Stimulated activated CD4-positive, alpha-beta T cell treated with anti-CD3 and anti-CD28 coated beads, Interleukin-4, amount 100 ng/mL, for 48 hours (primary cell): ENCODE results near the gene LARGE1.
"Not testable (repeated sequence)": the region's sequence is repeated elsewhere in the genome, so short reads cannot be mapped to it uniquely, and the experiment has no call there.

Source experiments
- DNase-seq, 2 donors: peaks; one replicate each; pipeline ENCODE4 v3.0.0-alpha.2; 2020; ENCODE audit warnings: low read depth in 2 of 2

Gene LARGE1

DNA sequence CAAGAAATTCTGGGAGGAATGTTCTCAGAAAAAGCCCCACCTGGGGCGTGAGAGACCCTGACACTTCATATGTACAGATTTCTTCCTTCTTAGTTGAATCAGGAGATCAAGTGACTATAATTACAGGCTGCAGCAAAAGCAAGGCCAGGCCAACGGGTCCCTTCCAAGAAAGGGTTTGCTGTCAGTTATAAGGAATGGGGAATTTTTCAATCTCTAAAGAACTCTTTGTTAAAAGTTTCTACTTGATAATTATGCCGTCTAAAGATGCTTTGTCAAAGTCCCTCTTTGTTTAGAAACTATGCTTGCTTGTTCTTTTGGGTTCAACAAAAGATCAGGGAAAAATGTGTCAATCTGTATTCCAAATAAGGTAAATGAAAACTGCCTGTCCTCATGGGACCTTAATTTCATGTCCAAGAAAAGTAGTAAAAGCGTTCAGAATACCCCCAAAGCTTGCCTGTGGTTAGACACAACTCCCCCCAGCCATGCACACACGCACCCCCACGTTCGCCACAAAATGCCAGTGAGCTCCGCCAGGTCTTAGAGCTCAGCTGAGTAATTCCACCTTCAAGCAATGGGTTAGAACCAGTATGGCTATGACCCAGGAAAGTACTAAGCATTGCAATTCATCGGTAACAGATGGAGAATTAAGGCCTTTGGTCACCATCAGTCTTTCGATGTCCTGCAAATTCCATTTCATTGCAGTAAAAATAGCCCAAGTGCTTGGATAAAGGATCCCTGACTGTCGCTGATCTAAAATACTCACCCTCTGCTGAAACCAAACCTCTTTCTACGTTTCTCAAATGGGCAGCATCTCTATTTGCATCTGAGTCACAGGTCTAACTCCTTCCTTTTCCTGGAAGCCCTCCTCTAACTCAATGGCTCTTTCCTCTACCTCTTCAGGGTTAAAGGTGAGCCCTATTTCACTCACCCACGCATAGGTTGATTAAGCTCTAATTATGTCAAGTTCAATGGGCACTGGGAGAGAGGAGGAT is 442.9 kb downstream of the LARGE1 start:
- DNase-seq = no peak

DNA sequence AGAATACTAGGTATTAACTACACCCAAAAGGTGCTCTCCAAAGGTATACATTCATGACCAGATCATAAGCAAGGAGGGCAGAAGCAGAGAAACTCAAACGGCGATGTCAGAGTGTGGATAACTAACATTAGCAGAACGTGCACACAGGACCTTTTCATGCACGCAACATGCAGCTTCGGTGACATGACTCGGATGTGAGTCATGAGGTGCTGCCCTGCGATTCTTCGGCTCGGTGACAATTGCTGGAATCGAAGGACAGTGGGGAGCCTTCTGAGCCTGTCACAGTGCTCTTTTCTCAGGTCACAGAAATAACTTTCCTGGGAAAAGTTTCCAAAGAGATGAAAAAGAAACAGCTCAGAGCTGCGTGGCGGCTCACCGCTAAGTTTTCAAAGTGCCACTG is 443.6 kb downstream of the LARGE1 start:
- no peak for DNase-seq

DNA sequence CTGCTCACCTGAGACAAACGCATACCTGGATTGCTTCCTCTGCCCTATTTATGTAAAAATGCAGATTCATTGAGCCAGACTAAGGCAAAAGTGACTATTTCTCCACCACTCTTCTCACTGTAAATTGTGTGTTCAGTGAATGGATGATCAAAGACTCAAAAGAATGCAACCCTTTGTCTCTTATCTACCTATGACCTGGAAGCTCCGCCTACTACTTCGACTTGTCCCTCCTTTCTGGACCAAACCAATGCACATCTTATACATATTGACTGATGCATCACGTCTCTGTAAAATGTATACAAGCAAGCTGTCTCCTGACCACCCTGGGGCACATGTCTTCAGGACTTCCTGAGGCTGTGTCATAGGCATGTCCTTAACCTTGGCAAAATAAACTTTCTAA is 444.1 kb downstream of the LARGE1 start:
- no peak for DNase-seq

DNA sequence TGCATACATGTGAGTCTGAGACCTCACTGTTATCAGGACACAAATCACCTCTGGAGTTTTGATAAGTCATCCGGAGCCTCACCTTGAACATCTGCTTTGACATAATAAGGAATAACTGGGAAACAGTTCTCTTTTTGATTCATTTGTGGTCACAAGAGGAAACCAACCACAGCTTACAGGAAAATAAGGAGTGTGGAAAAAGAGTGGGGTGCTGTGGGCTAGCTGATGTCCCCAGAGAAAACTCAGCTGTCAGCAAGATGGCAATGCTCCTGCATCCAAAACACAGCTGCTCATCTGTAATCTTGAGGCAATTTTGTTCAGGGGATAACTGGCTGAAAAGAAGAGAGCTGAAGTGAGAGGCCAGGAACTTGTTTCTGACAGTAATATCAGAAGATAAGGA is 445.7 kb downstream of the LARGE1 start:
- no peak for DNase-seq

DNA sequence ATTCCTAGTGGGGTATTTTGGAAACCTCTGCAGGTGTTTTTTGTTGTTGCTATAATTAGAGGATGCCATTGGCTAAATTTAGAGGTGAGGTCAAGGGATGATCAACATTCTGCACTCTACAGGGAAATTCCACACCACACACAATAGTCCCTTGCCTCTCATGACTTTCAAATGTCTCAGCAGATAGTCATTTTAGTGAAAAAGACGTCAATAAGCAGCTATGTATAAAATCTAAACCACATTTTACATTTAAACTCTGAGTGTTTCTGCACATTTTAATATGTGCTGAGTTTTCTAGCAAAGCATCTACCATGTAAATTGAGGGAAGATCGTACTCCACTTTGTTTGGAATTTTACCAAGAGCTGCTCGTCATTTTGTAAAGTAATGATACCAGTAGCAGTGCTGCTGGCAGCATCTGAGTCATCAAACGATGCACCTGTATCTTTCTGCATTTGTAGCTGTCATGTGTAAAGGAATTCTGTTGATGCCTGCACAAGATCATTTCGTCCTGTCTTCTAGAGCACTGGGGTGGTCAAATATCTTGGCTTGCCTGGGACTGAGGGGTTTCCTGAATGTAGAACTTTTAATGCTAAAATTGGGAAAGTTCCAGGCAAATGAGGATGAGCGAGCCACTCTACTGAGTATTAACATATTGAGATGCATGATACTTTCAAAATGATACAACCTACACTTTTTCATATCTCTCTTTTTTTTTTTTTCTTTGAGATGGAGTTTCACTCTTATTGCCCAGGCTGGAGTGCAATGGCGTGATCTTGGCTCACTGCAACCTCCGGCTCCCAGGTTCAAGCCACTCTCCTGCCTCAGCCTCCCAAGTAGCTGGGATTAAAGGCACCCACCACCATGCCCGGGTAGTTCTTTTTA is 447.6 kb downstream of the LARGE1 start:
- no peak for DNase-seq

DNA sequence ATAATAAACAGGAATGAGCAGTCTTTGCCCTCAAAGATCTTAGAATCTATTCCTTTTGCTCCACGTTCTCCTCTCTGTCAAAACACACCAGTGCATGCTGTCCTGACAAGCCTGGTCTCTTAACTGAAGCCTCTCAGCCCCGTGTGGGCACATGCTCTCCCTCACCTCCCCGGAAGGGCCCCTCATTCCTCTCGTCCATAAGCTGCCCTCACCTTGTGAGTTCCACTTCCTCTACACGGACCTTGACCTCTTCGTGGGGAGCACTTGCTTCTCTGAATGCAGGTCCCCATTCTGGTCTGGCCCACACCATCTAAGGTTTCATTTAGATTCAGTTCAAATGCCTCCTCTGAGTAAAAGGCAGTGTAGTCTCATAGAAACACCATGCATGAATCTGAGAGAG is 449.8 kb downstream of the LARGE1 start:
- DNase-seq = no peak

DNA sequence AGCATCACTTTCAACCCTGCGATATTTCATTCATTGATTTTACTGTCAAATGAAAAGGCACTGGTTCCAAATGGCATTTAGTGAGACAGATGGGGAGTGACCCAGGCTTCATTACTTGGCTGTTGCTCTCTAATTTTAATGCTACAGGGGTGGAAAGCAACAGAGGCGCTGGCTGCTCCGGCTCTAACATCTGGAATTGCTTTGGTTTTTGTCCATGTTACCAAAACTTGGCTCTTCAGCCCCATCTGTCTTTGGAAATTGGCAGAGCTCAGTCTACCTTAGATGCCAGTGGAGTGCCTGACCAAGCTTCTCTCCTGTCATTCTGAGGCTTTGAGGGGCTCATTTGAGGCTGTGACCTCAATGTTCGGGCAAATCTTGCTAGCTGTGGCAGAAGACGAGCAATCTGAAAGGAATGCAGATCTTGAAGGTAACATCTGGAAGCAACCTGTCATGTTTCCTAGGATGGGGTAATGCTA is 452.6 kb downstream of the LARGE1 start:
- DNase-seq = no peak

DNA sequence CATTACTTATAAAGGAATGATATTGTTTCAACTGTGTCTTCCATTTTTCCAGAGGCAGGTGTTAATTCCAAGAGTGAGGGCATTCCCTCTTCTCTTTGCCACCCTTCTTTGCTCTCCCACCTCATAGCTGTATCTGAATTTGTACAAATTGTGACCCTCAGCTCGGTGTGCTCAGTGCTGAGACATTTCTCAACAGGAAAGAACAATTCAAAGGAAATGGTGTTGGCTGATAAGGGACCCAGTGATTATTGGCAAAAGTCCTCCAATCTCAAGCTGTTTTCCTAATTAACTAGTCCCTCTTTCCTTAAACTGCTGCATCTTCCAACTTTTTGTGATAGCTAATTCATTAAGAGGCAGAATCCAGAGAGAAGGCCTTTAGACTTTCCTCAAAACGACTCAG is 453.2 kb downstream of the LARGE1 start:
- no peak for DNase-seq

DNA sequence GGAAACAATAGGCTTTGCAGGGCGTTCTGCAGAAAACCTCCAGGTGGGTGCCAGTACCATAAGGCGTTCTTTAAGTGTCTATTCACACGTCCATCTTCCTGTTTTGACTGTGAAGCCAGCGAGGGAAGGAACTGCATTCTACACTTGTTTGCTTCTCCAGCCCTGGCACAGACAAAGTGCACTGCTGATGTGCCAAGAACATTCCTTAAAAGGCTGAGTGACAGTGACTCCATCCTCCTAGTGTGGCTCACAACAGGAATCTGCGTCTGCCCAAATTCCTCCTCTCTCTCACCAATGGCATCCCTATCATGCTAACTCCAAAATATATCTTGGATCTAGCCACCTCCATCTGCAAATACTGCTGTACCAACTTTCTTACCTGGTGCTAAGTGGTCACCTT is 454.7 kb downstream of the LARGE1 start:
- DNase-seq = no peak

DNA sequence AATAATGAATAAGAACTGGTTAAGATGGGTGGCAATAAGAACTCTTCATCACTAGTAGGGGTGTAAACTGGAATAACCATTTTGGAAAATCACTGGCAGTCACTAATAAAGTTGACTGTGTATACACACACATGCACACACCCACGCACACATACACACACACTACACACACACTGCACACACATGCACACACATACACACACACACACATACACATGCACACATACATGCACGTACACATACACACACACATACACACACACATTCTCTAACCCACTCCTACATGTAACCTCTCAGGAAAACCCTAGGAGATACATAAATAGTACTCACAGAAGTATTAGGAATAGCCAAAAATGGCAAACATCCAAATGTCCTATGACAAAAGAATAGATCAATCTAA is 455.6 kb downstream of the LARGE1 start:
- DNase-seq = no peak

DNA sequence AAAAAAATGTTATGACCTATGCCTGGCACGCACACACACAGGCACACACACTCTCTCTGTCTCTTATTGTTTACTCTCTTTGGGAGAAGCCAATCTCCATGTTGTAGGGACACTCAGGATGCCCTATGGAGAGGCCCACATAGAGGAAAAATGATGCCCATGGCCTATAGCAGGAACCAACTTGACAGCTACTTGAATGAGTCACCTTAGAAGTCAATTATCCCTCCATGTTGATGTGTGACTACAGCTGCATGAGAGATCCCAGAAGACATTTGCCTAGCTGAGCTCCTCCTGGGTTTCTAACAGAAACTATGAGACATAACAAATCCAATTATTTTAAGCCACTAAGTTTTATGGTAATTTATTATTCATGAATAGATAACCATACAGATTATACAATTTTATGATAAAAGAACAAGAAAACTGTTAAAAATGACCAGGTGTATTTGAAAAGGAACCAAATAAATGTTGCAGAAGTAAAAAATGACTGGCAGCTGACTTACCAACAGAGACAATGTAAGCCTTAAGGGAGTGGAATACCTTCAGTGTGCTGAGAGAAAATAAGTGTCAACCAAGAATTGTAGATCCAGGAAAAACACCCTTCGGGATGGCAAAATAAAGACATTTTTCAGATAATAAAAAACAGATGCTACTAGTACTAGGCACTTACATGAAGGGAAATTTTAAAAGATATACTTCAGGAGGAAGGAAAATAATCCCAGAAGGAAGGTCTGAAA is 458.4 kb downstream of the LARGE1 start:
- no peak for DNase-seq

DNA sequence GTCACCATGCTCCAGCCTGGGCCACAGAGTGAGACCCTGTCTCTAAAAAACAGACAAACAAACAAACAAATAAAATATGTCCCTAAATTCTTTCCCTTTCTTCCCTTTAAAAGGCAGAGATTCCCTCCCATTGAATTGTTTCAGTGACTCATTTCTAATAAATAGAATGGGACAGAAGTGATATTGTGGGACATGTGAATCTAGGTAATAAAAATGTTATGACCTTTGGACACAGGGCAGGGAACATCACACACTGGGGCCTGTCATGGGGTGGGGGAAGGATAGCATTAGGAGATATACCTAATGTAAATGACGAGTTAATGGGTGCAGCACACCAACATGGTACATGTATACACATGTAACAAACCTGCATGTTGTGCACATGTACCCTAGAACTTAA is 459.0 kb downstream of the LARGE1 start:
- DNase-seq = not testable (repeated sequence)

DNA sequence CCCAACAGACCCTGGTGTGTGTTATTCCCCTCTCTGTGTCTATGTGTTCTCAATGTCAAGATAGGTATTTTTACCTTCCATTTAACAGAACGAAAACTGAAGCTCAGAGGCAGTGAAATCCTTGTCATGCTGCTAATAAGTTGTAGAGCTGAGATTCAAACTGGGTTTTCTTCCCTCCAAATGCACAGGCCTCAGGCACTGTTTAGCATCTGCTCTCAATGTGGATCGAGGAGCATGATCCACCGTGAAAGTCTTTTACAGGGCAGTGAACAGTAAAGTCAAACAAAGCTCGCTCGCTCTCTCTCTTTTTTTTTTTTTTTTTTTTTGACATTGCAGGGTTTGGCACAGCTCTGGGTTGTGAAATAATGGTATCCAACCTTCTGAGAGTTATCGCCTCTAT is 461.1 kb downstream of the LARGE1 start:
- no peak for DNase-seq

DNA sequence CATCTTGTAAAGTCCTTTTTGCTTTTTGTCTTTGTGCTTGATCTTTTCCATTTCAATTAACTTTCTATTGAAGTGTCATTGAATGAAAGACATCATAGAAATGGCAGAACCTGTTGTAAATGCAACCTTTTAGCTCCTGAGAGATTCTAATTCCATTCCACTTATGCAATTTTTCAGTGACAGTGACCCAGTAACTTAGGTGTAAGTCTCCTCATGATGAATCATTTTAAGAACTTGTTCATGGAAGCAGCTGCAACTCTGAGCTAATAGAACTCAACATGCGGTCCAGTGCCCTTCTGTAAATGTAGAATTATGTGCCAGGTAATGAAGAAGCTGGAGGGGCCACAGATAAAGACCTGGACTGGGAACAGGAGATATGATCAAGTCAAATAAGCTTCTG is 463.8 kb downstream of the LARGE1 start:
- DNase-seq = no peak

DNA sequence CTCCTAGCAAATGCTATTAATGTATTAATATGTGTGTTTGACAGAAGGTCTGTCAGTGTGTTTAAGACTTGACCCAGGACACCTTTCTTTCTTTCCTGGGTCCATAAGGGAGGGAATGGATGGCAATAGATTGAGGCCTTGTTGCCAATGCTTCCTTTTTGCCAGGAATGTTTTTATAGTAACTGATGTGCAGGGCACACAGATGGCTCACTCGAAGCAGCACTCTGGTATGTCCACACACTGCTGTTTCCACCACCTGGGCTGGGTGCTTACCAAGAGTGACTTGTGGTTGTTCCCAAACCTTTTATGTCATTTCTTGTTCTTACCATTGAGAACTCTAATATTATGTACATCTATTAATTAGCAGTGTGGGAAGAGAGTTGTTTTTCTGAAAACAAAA is 465.2 kb downstream of the LARGE1 start:
- DNase-seq = no peak

DNA sequence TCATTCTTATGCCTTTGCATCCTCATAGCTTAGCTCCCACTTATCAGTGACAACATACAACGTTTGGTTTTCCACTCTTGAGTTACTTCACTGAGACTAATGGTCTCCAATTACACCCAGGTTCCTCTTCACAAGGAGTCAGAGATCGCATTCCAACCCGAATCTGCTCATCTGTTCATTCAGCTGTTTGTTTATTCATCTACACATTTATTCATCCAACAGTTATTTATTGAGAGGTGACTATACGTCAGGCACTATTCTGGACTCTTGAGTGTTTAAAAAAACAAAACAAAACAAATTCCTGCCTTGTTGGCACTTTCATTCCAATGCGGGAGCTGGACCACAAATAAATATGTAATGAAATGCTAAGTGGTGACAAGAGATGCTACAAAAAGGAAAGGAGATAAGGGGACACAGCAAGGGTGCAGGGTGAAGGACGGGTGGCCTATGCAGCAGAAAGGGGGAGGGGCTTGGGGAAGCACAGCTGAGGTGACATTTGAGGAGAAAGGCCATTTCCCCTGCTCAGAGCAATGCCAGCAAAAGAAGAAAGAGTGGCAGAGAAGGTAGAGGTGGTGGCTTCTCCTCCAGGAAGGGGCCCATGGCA is 468.3 kb downstream of the LARGE1 start:
- no peak for DNase-seq

DNA sequence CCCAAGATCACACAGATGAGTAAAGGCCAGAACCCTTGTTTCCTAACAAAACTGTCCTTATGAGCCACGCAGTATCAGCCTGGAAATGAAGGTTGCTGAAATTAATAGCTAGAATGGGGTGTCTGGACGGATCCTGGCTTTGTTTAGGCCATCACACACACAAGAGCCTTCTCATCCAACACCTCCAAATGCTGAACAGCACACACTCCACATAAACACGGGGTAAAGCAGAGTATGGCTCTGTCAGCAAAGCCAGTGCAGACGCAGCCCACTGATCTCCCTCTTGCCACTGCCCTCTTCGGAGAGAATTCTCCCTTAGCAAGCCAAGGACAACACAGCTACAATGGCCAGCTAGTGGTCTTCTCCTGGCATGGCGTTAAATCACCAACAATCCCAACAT is 469.5 kb downstream of the LARGE1 start:
- DNase-seq = no peak

DNA sequence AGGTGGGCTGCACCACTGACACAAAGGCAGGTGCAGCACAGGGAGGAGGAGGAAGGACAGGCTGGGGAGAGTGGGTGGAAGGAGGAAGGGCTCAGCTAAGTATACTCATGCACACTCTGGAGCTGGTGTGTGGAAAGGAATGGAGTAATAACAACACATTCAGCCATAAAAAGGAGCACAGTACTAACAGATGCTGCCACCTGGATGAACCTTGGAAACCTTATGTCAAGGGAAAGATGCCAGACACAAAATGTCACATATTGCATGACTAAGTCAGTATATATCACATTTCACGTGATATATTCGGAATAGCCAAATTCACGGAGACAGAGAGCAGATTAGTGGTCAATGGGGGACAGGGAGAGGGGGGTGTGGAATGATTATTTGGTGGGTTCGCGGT is 472.5 kb downstream of the LARGE1 start:
- DNase-seq = no peak

DNA sequence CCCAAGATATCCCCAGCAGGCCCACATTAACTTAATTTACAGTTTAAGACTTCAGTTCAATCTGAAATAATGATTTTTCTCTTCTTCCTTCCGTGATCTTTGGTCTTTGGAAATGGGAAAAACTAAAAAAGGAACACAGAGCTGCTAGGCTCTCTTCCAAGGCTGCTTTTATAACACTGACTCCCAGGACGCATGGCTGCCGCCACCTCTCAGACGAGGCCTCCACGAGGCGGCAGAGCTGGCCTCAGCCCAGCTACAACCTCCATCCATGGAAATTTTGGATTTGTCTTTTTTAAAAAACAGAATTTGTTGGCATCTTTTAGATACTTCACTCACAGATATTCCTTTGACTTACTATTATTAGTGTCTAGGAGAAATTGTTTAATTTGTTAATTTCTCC is 476.6 kb downstream of the LARGE1 start:
- DNase-seq = no peak

DNA sequence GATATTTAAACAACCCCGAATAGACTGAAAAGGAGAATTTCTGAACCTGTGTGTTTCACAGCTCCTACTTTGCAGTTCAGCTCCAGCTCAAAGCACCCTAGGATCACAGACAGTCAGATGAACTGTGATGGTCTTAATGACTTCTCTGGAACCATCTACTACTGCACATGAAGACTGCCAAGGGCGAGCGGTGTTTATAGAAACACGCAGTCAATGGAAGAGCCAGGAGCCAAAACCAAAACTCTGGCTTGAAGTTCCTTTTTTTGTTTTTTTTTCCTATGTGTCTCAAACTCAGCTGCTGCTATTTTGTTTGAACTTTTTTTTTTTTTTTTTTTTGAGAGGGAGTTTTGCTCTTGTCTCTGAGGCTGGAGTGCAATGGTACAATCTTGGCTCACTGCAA is 479.5 kb downstream of the LARGE1 start:
- DNase-seq = no peak

DNA sequence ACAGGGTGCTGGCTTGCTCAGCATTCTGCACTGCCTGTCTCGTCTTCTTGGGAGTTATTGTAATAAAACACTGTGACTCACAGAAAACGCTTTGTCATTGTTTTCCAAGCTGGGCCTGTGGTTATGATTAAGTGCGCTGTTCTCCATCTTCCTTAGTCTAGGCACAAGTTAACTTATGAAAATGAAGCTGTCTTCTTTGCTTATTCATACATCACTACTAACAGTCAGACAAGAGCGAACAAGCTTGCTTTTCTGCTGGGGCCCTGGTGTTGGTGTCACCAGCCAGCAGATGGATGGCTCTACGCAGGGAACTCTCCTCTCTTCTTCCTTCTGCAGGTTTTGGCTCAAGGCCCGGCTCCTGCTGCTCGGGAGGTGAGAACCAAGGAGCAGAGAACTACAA is 482.0 kb downstream of the LARGE1 start:
- no peak for DNase-seq

DNA sequence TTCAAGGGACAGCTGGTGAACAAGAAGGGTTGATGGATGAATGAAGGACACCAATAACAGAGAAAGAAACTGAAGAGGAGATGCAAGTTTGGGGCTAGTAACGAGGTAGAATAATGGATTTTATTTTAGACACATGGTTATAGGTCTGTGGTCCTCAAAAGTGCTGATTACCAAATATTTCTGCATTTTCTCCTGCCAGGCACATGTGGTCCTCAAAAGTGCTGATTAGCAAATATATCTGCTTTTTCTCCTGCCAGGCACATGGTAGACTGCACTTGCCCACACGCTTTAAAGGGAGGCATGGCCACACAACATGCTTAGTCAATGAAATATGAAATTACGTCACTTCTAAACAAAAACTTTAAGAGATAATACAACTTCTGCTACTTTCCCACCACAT is 489.0 kb downstream of the LARGE1 start:
- DNase-seq = no peak
